Right kidney (tissue), 1 donor: ENCODE data around the gene OVOL1.
A peak's percentile ranks its signal among the peaks of the same experiment; 100 is the strongest.
"Not testable (repeated sequence)": the region's sequence is repeated elsewhere in the genome, so short reads cannot be mapped to it uniquely, and the experiment has no call there.

ENCODE experiments used
- DNase-seq: peaks from one replicate; pipeline ENCODE4 v3.0.0-alpha.2; 2016

The OVOL1 gene

GRCh38 chr11:65814131-65814985, 27.5 kb downstream of the OVOL1 start:
- no peak for DNase-seq

- DNase-seq, result no peak
These were observed 28.2 kb downstream of the OVOL1 start for GRCh38 chr11:65814986-65815565.

GRCh38 chr11:65816696-65817095, 29.8 kb downstream of the OVOL1 start:
- no peak for DNase-seq

GRCh38 chr11:65817312-65817834, 30.5 kb downstream of the OVOL1 start:
- DNase-seq, result no peak

GRCh38 chr11:65817835-65818680, 31.2 kb downstream of the OVOL1 start:
- DNase-seq, result peak; percentile 90

- no peak for DNase-seq
These were observed 34.2 kb downstream of the OVOL1 start for GRCh38 chr11:65821107-65821506.

- no peak for DNase-seq
These were observed 36.1 kb downstream of the OVOL1 start for GRCh38 chr11:65822776-65823528.

GRCh38 chr11:65826984-65827735, 40.3 kb downstream of the OVOL1 start:
- DNase-seq, result no peak

GRCh38 chr11:65829459-65829858, 42.6 kb downstream of the OVOL1 start:
- DNase-seq, result no peak

- not testable (repeated sequence) for DNase-seq
These were observed 45.4 kb downstream of the OVOL1 start for GRCh38 chr11:65832231-65832630.

GRCh38 chr11:65833297-65834030, 46.6 kb downstream of the OVOL1 start, which contains the start of gene SNX32:
Gene SNX32 (plus strand): TSS chr11:65833963. CDS start chr11:65834066, 103 bp downstream.
- DNase-seq, result peak; percentile 98

GRCh38 chr11:65834202-65834601, 47.3 kb downstream of the OVOL1 start:
- no peak for DNase-seq

GRCh38 chr11:65842144-65842543, 55.3 kb downstream of the OVOL1 start:
- DNase-seq, result no peak

GRCh38 chr11:65843811-65844210, 56.9 kb downstream of the OVOL1 start:
- DNase-seq, result no peak

GRCh38 chr11:65844231-65844872, 57.5 kb downstream of the OVOL1 start:
- DNase-seq, result no peak
